Measurements from ENCODE around the gene GYG2. TPM values are rescaled to one million over a fixed set of nuclear protein-coding genes. Genes with fewer than 3 reads are reported as not detected.
"Not testable (repeated sequence)": the region's sequence is repeated elsewhere in the genome, so short reads cannot be mapped to it uniquely, and the experiment has no call there.

GYG2 gene
- total RNA-seq, 2 donors from 2014 or later: 11.3 to 23.4 TPM

GRCh38 chrX:2890536-2891460, 62.1 kb downstream of the GYG2 start:
- ATAC-seq; DNase-seq; intact Hi-C loops (cut with DNase I, micrococcal nuclease): not testable (repeated sequence)

- intact Hi-C loops (cut with DNase I, micrococcal nuclease): no loop called here
- DNase-seq (no peak), ATAC-seq (no peak)
These were observed 64.1 kb downstream of the GYG2 start for GRCh38 chrX:2892816-2893215.

DNA sequence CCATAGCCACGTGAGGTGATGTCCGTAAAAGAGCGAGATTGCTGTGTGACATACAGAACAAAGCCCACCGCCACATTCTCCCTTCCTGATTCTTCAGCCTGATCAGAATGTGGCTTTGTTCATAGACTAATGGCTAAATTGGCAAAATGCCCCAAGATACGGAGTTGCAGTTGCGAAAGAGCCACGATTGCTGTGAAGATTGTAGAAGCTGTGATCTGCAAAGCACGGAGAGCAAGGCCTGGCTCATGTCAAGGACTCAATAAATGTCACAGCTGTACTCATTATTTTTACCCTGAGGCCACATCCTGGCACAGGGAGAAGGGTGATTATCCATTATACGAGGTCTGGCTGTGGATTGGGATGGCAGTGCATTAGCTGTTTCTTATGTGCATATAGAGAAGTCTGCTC, 66.2 kb downstream of the GYG2 start:
- ATAC-seq: peak; percentile 23
- intact Hi-C loops (cut with DNase I, micrococcal nuclease): no loop called here
- peak in 1 of 2 donors; percentile 66 for DNase-seq

- peak; percentile 1 for ATAC-seq
- DNase-seq: peak in 1 of 2 donors; percentile 28
- intact Hi-C loops (cut with DNase I, micrococcal nuclease): no loop called here
These were observed 68.6 kb downstream of the GYG2 start for GRCh38 chrX:2897311-2897689.

DNA sequence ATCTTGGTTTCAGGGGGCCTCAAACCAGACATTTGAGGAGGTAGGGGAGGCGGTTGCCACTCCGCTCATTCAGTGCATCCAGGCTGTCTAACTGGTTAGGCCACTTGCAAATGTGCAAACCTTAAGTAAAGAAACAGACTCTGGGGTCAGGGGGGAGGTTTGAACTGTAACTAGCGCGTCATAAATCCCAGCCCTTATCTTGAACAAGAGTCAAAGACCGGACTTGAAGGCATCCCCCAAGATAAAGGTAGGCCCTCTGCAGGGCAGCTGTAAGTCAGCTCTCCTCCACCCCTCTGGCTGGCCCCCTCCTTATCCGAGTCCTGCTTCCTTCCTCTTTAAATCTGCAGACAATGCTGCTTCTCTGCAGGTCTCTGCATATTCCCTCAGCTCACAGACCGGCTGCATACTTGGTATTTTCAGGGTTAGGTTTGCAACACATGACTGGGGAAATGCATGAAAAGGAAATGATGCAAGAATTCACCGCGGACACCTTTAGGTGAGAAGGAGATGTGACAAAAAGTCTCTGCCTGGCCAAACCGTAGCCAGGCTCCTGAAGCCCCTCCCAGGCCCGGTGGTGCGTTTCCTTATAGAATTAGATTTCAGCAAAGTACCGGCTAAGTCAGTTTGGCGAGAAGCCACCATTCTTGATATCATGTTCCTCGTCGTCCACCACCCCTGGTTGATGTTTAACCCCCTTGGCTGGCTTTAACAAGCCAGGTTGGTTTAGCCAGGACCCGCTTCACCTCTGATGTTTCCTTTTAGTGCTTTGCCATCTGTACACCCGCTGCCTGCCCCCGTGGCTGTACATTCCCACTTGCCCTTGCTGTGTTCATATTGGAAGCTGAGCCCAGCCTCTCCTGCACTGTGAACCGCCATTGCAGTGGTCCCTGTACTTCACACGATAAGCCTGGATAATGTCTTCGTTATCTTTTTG, 69.2 kb downstream of the GYG2 start:
- ATAC-seq: peak; percentile 81
- intact Hi-C loops (cut with DNase I, micrococcal nuclease): not testable (repeated sequence)
- peak; percentile 84 to 90 for DNase-seq

GRCh38 chrX:2898846-2899512, 70.2 kb downstream of the GYG2 start:
- DNase-seq (peak in 1 of 2 donors; percentile 38), ATAC-seq (peak; percentile 36)
- intact Hi-C loops (cut with DNase I, micrococcal nuclease): no loop called here

DNA sequence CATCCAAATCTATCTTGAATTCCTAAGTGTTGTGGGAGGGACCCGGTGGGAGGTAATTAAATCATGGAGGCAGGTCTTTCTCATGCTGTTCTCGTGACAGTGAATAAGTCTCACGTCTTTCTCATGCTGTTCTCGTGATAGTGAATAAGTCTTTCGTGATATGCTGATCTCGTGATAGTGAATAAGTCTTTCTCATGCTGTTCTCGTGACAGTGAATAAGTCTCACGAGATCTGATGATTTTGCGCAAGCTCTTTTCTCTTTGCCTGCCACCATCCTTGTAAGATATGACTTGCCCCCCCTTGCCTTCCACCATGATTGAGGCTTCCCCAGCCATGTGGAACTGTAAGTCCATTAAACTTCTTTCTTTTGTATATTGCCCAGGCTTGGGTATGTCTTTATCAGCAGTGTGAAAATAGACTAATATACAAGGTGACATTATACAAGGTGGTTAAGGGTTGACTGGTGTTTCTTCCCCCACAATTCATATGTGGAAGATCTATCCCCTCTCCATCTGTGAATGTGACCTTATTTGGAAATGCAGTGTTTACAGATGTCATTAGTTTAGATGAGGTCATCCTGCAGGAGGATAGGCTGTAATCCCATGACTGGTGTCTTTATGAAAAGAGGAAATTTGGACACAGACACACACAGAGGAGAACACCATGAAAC, 72.8 kb downstream of the GYG2 start:
- intact Hi-C loops (cut with DNase I, micrococcal nuclease): no loop called here
- DNase-seq: no peak
- no peak for ATAC-seq

DNA sequence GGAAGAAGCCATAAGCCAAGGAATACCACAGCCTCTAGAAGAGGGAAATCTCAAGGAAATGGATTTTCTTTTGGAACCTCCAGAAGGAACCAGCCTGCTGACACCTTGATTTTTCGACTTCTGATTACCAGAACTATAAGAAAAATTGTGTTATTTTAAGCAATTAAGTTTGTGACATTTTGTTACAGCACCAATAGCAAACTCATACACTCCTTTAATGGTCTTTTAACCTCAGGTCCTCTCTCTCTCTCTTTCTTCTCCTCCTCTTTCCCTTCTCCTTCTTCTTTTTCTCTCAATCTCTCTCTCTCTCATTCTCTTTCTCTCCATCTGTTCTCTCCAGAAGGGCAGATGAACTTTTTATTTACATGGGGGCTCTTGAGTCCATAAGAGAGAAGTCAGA, 74.1 kb downstream of the GYG2 start:
- ATAC-seq (no peak), DNase-seq (no peak)
- intact Hi-C loops (cut with DNase I, micrococcal nuclease): no loop called here

DNA sequence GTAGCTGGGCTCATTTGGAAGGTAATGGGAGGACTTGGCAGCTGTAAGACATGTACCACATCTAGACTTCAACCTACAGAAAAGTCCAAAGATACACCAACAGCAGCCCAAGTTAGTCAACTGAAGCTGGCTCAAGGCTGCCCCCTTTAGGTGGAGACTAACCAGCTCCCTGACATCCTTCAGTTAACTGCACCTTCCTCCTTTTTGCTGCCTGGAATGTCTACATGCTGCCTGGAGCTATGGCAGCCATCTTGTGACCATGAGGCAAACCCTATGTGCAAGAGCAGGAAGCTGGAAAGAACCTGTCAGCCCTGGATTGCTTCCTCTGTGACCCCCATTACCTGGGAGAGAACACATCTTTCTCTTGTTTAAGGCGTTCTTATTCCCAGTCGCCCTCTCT, 74.6 kb downstream of the GYG2 start:
- intact Hi-C loops (cut with DNase I, micrococcal nuclease): no loop called here
- no peak for DNase-seq
- ATAC-seq: no peak

DNA sequence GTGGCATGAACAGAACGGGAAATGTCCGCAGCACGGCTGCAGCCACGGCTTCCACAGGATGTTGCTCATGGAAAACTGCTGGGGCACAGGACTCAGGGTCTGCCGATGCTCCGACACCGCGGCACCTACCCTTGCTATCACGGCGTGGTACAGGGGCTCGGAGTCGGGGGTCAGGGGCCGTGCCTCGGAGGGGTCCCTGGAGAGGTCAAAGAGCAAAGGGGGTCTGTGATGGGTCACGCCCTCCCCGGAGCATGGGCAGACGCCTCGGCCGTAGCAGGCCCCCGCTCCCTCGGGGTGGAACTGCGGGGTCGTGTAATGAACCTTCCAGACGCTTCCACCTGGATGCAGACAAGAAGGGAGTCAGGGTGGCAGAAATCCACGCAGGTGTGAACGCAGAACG, 78.6 kb downstream of the GYG2 start:
- ATAC-seq (no peak), DNase-seq (no peak)
- intact Hi-C loops (cut with DNase I, micrococcal nuclease): no loop called here

DNA sequence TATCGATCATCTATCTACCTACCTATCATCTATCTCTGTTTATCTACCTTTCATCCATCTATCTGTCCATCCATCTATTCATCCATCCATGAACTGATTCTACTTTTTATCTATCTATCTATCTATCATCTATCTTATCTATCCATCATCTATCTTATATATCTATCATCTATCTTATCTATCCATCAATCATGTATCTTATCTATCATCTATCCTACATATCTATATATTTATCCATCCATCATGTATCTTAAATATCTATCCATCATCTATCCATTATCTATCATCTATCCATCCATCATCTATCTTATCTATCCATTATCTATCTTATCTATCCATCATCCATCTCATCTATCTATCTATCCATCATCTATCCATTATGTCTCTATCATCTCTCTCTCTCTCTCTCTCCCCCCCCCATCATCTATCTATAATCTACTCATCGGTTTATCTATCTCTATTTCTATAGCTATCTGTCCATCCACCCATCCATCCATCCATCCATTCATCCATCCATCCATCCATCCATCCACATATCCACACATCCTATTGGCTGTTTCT, 79.5 kb downstream of the GYG2 start:
- intact Hi-C loops (cut with DNase I, micrococcal nuclease): no loop called here
- DNase-seq (no peak), ATAC-seq (no peak)

- DNase-seq: no peak
- intact Hi-C loops (cut with DNase I, micrococcal nuclease): no loop called here
- ATAC-seq: no peak
These were observed 81.4 kb downstream of the GYG2 start for GRCh38 chrX:2910109-2910508.

DNA sequence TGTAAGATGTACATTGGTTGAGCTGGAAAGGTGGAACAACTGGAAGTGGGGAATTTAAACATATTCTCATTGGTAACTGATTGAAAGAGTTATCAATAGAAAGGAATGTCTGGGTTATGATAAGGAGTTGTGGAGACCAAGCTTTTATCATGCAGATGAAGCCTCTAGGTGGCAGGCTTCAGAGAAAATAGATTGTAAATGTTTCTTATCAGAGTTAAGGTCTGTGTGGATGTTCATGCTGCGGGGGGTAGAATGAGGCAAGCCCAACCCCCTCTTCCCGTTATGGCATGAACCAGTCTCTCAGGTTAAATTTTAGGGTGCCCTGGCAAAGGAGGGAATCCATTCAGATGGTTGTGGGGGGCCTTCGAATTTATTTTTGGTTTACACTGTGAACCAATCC, 84.4 kb downstream of the GYG2 start:
- no peak for DNase-seq
- intact Hi-C loops (cut with DNase I, micrococcal nuclease): no loop called here
- peak; percentile 44 for ATAC-seq

- intact Hi-C loops (cut with DNase I, micrococcal nuclease): no loop called here
- DNase-seq (no peak), ATAC-seq (no peak)
These were observed 89.0 kb downstream of the GYG2 start for GRCh38 chrX:2917767-2918166.

- intact Hi-C loops (cut with DNase I, micrococcal nuclease): no loop called here
- DNase-seq (no peak), ATAC-seq (no peak)
These were observed 92.5 kb downstream of the GYG2 start for GRCh38 chrX:2921193-2921592.

- intact Hi-C loops (cut with DNase I, micrococcal nuclease): no loop called here
- DNase-seq (no peak), ATAC-seq (peak; percentile 7)
These were observed 93.0 kb downstream of the GYG2 start for GRCh38 chrX:2921750-2922149.

DNA sequence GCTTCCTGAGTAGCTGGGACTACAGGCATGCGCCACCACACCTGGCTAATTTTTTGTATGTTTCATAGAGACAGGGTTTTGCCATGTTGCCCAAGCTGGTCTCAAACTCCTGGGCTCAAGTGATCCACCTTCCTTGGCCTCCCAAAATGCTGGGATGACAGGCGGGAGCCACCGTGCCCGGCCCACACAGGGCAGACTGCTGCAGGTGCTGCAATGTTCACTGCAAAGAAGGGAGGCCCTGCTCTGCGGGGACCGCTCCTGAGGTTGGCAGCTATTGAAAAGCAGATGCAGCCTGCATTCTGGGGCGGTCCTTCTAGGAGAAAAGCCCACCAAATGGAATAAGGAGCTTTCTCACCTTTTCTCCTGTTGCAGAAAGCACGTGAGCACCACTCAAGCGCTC, 95.4 kb downstream of the GYG2 start:
- intact Hi-C loops (cut with DNase I, micrococcal nuclease): no loop called here
- ATAC-seq (no peak), DNase-seq (no peak)

DNA sequence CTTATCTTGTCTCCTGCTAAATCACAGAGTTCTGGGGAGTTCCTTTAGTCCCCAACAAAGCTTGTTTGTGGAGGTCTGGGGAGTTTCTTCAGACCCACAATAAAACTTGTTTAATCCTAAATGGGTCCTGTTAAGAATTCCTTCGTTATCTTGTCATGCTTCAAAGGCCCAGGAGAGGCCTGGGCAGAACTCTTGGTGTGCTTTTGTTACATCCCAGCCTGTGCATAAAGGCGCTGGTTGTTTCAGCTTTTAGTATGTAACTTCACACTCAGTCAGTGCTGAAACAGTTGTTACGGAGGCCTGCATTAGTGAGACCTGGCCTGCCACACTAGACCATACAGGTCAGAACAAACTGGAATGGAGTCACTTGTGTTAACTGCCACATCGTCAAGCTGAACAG, 97.5 kb downstream of the GYG2 start:
- intact Hi-C loops (cut with DNase I, micrococcal nuclease); ATAC-seq; DNase-seq: not testable (repeated sequence)

Data from left colon (tissue), 2 donors.